H9 (cell line): ENCODE data around the gene DPF3. TPM values are rescaled to one million over a fixed set of nuclear protein-coding genes. Genes with fewer than 3 reads are reported as not detected.

Experiments used
- DNase-seq: peaks from one replicate; pipeline ENCODE4 v3.0.0-alpha.2; 2017
- H2AFZ ChIP-seq: one replicate; pipeline ENCODE4 v1.6.1; 2013; ENCODE audit warnings: mild to moderate bottlenecking, low read length, control low read depth, moderate library complexity
- H2AK5ac ChIP-seq: 2 replicates; pipeline ENCODE4 v1.6.1; 2013; ENCODE audit warnings: low read length, control low read depth, mixed read lengths; ENCODE audit not compliant: insufficient read length
- H2BK120ac ChIP-seq: one replicate; pipeline ENCODE4 v1.6.1; 2013; ENCODE audit warnings: low read depth, mild to moderate bottlenecking, low read length, control low read depth, inconsistent platforms; ENCODE audit not compliant: poor library complexity, severe bottlenecking
- H2BK12ac ChIP-seq: 2 replicates; pipeline ENCODE4 v1.6.1; 2013; ENCODE audit warnings: low read length, control low read depth, mixed read lengths, low read depth; ENCODE audit not compliant: insufficient read length
- H2BK15ac ChIP-seq: 2 replicates; pipeline ENCODE4 v1.6.1; 2013; ENCODE audit warnings: low read depth, low read length, control low read depth
- H2BK20ac ChIP-seq: one replicate; pipeline ENCODE4 v1.6.1; 2013; ENCODE audit warnings: low read depth, mild to moderate bottlenecking, low read length, control low read depth, inconsistent platforms; ENCODE audit not compliant: poor library complexity, severe bottlenecking
- H2BK5ac ChIP-seq: 2 replicates; pipeline ENCODE4 v1.6.1; 2013; ENCODE audit warnings: low read length, control low read depth, mixed read lengths; ENCODE audit not compliant: insufficient read length
- H3K14ac ChIP-seq: 2 replicates; pipeline ENCODE4 v1.6.1; 2013; ENCODE audit warnings: low read length, control low read depth; ENCODE audit not compliant: insufficient read depth
- H3K18ac ChIP-seq: 2 replicates; pipeline ENCODE4 v1.6.1; 2013; ENCODE audit warnings: low read depth, mild to moderate bottlenecking, mixed read lengths, low read length, control low read depth; ENCODE audit not compliant: insufficient read length
- H3K23ac ChIP-seq: 2 replicates; pipeline ENCODE4 v1.6.1; 2013; ENCODE audit warnings: low read length, control low read depth, mixed read lengths, low read depth; ENCODE audit not compliant: insufficient read length
- H3K23me2 ChIP-seq: 2 replicates; pipeline ENCODE4 v1.6.1; 2013; ENCODE audit warnings: low read depth, mild to moderate bottlenecking, mixed read lengths, low read length, control low read depth; ENCODE audit not compliant: insufficient read length, poor library complexity, severe bottlenecking
- H3K27ac ChIP-seq: 2 replicates; pipeline ENCODE4 v1.5.1; 2013; ENCODE audit warnings: low read length, control low read depth, mixed read lengths, low read depth; ENCODE audit not compliant: insufficient read length
- H3K27me3 ChIP-seq: 2 replicates; pipeline ENCODE4 v1.6.1; 2013; ENCODE audit warnings: low read length, control low read depth, inconsistent platforms; ENCODE audit not compliant: insufficient read depth
- H3K4ac ChIP-seq: 2 replicates; pipeline ENCODE4 v1.6.1; 2013; ENCODE audit warnings: low read depth, mild to moderate bottlenecking, control low read depth, inconsistent platforms, low read length, moderate library complexity
- H3K4me1 ChIP-seq: 2 replicates; pipeline ENCODE4 v1.6.1; 2013; ENCODE audit warnings: low read length, control low read depth, inconsistent platforms; ENCODE audit not compliant: insufficient read depth
- H3K4me2 ChIP-seq: 2 replicates; pipeline ENCODE4 v1.6.1; 2013; ENCODE audit warnings: low read length, control low read depth, mixed read lengths; ENCODE audit not compliant: insufficient read length, insufficient read depth
- H3K56ac ChIP-seq: 2 replicates; pipeline ENCODE4 v1.6.1; 2013; ENCODE audit warnings: low read depth, mild to moderate bottlenecking, mixed read lengths, low read length, control low read depth; ENCODE audit not compliant: insufficient read length
- H3K79me1 ChIP-seq: 2 replicates; pipeline ENCODE4 v1.6.1; 2013; ENCODE audit warnings: low read depth, mild to moderate bottlenecking, moderate library complexity, low read length, control low read depth, inconsistent platforms; ENCODE audit not compliant: insufficient read depth, poor library complexity, severe bottlenecking
- H3K79me2 ChIP-seq: 2 replicates; pipeline ENCODE4 v1.6.1; 2013; ENCODE audit warnings: low read length, control low read depth, inconsistent platforms; ENCODE audit not compliant: insufficient read depth
- H3K9ac ChIP-seq: 2 replicates; pipeline ENCODE4 v1.6.1; 2013; ENCODE audit warnings: low read length, control low read depth, mixed read lengths; ENCODE audit not compliant: insufficient read length; ENCODE audit errors: extremely low read depth
- H3K9me3 ChIP-seq: one replicate; pipeline ENCODE4 v1.6.1; 2013; ENCODE audit warnings: low read depth, low read length, inconsistent platforms; ENCODE audit not compliant: control insufficient read depth
- H3T11ph ChIP-seq: one replicate; pipeline ENCODE4 v1.6.1; 2013; ENCODE audit warnings: mild to moderate bottlenecking, low read length, control low read depth, inconsistent platforms
- H4K20me1 ChIP-seq: one replicate; pipeline ENCODE4 v1.6.1; 2013; ENCODE audit not compliant: control insufficient read depth, insufficient read length, insufficient read depth
- H4K5ac ChIP-seq: 2 replicates; pipeline ENCODE4 v1.6.1; 2013; ENCODE audit warnings: low read depth, mild to moderate bottlenecking, mixed read lengths, low read length, control low read depth; ENCODE audit not compliant: insufficient read length
- H4K8ac ChIP-seq: replicated peaks from 2 replicates; pipeline ENCODE4 v1.6.1; 2013; ENCODE audit warnings: low read length, control low read depth, mixed read lengths, low read depth; ENCODE audit not compliant: insufficient read length
- H4K91ac ChIP-seq: 2 replicates; pipeline ENCODE4 v1.6.1; 2013; ENCODE audit warnings: low read depth, mild to moderate bottlenecking, moderate library complexity, mixed read lengths, low read length, control low read depth; ENCODE audit not compliant: insufficient read length
- H3K27ac Mint-ChIP-seq, 3 experiments: 2 replicates in 2 of 3; 3 replicates in 1 of 3; pipeline ENCODE4 v1.8.0; 2020 to 2021; ENCODE audit warnings: mixed read lengths in 3 of 3, mild to moderate bottlenecking in 1 of 3, moderate library complexity in 1 of 3
- H3K27me3 Mint-ChIP-seq: 2 replicates; pipeline ENCODE4 v1.8.0; 2021; ENCODE audit warnings: low read depth, mild to moderate bottlenecking, moderate library complexity, mixed read lengths
- H3K36me3 Mint-ChIP-seq, 3 experiments: 2 replicates in 2 of 3; 3 replicates in 1 of 3; pipeline ENCODE4 v1.8.0; 2020 to 2021; ENCODE audit warnings: low read depth in 3 of 3, mixed read lengths in 3 of 3; ENCODE audit not compliant: insufficient read depth in 1 of 3
- H3K4me1 Mint-ChIP-seq, 2 experiments: 2 replicates each; pipeline ENCODE4 v1.8.0; 2020; ENCODE audit warnings: mixed read lengths in 2 of 2
- H3K4me3 Mint-ChIP-seq, 2 experiments: 2 replicates in 1 of 2; 3 replicates in 1 of 2; pipeline ENCODE4 v1.8.0; 2020 to 2021; ENCODE audit warnings: mild to moderate bottlenecking in 2 of 2, mixed read lengths in 2 of 2, moderate library complexity in 1 of 2
- H3K9me3 Mint-ChIP-seq, 2 experiments: 2 replicates in 1 of 2; 3 replicates in 1 of 2; pipeline ENCODE4 v1.8.0; 2020; ENCODE audit warnings: mild to moderate bottlenecking in 2 of 2, mixed read lengths in 2 of 2, moderate library complexity in 1 of 2
- CTCF ChIP-seq: fragments of 200-600 bp; sonication (generic); conservative IDR thresholded peaks from 3 replicates; pipeline ENCODE4 v1.8.0; 2021; ENCODE audit warnings: antibody characterized with exemption, mild to moderate bottlenecking
- whole genome bisulfite sequencing: extraction: QIAGEN DNeasy Blood & Tissue Kit; methylation state at CpG from one replicate; pipeline ENCODE4 v1.1.7; 2013; ENCODE audit warnings: missing lambda C conversion rate, low lambda C conversion rate, mixed read lengths; ENCODE audit not compliant: insufficient read length; ENCODE audit errors: extremely low coverage; 5-methylcytosine and 5-hydroxymethylcytosine counted together
- total RNA-seq: library from RNA; stranded (reverse); gene quantifications from 2 replicates; pipeline ENCODE4 v1.2.1, GENCODE V29; 2021

DPF3 gene
- total RNA-seq, 1 experiment from 2014 or later, result not detected

GRCh38 chr14:72879431-72879830, 14.5 kb downstream of the DPF3 start:
- Histone ChIP-seq H2BK12ac (no peak overlapping the region), H2BK5ac (no peak overlapping the region), H3K27ac (no peak overlapping the region), H3K27me3 (no peaks in the 10 kb centered on the region), H3K79me1 (no peaks in the 10 kb centered on the region), H4K8ac (no peak overlapping the region), H3K79me2 (no peaks in the 10 kb centered on the region), H3K56ac (no peak overlapping the region), H4K91ac (no peak overlapping the region), H3K4me2 (no peak overlapping the region), H2AFZ (no peak overlapping the region), H2BK120ac (no peak overlapping the region), H3K14ac (no peak overlapping the region; the same call in 1 of the 2 replicates), H3K18ac (no peak overlapping the region), H3K4me1 (peaks cover 6% of the 10 kb centered on the region; the same call in 1 of the 2 replicates), H2BK15ac (no peak overlapping the region), H4K20me1 (no peaks in the 10 kb centered on the region), H4K5ac (no peak overlapping the region), H2AK5ac (no peak overlapping the region), H3K9me3 (no peaks in the 10 kb centered on the region), H3K4ac (no peak overlapping the region), H3K9ac (no peak overlapping the region), H3K23ac (no peak overlapping the region), H3T11ph (no peak overlapping the region), H3K23me2 (no peaks in the 10 kb centered on the region), H2BK20ac (no peak overlapping the region)
- Mint-ChIP-seq H3K4me3 (no peak overlapping the region), H3K36me3 (no peaks in the 10 kb centered on the region; a peak in 1 of 7 replicates), H3K27me3 (peaks cover 39% of the 10 kb centered on the region), H3K4me1 (peaks cover 33 to 43% of the 10 kb centered on the region in 2 experiments), H3K27ac (no peak overlapping the region), H3K9me3 (no peaks in the 10 kb centered on the region; a peak in 1 of 5 replicates)
- no peak for TF ChIP-seq CTCF
- DNase-seq, result no peak
- WGBS, result no CpG with 5 or more reads among the region's 6 CpGs
